Astrocyte of the cerebellum (primary cell): ENCODE results near the gene APIP.

Experiments
- DNase-seq: peaks from one replicate; pipeline ENCODE4 v3.0.0-alpha.2; 2011; ENCODE audit warnings: low read depth
- H3K4me3 ChIP-seq: 2 replicates; pipeline ENCODE4 v1.5.1; 2011; ENCODE audit warnings: mild to moderate bottlenecking, low read depth, low read length, moderate library complexity
- CTCF ChIP-seq: IDR thresholded peaks from 2 replicates; pipeline ENCODE4 v1.5.1; 2012; ENCODE audit warnings: low read length, low read depth, moderate library complexity, mild to moderate bottlenecking; ENCODE audit errors: missing control alignments
- in situ Hi-C: cut with HindIII; loops from 2 replicates; pipeline ENCODE4 v1.10.0; 2017; ENCODE audit warnings: low sequenced_read_pairs

APIP gene

GRCh38 chr11:34877375-34877975, 38.7 kb downstream of the APIP start:
- no peak overlapping the region for H3K4me3 ChIP-seq
- TF ChIP-seq CTCF: no peak
- in situ Hi-C loops: loop anchor here (25.0 kb wide), 1 partner anchor 265 kb away; the partner anchor contains the start of gene EHF
- no peak for DNase-seq

- no peak overlapping the region for H3K4me3 ChIP-seq
- in situ Hi-C loops: no loop called here
- no peak for DNase-seq
- no peak for TF ChIP-seq CTCF
These were observed 42.0 kb downstream of the APIP start for GRCh38 chr11:34874202-34874601.

- no peak for TF ChIP-seq CTCF
- no peak for DNase-seq
- in situ Hi-C loops: no loop called here
- H3K4me3 ChIP-seq: no peak overlapping the region
These were observed 45.5 kb downstream of the APIP start for GRCh38 chr11:34870548-34871196.

GRCh38 chr11:34869425-34869824, 46.8 kb downstream of the APIP start:
- peak; percentile 24 for TF ChIP-seq CTCF
- no peak overlapping the region for H3K4me3 ChIP-seq
- in situ Hi-C loops: no loop called here
- DNase-seq: no peak

GRCh38 chr11:34866375-34866774, 49.8 kb downstream of the APIP start:
- no peak for TF ChIP-seq CTCF
- in situ Hi-C loops: no loop called here
- DNase-seq: no peak

GRCh38 chr11:34865261-34865660, 50.9 kb downstream of the APIP start:
- H3K4me3 ChIP-seq: no peak overlapping the region
- DNase-seq: no peak
- in situ Hi-C loops: no loop called here
- TF ChIP-seq CTCF: no peak

More at GRCh38 chr11:34866375-34866774, 49.8 kb downstream of the APIP start:
- no peak overlapping the region for H3K4me3 ChIP-seq
